A673 (cell line): ENCODE data around the gene TMEM178B. TPM values are rescaled to one million over a fixed set of nuclear protein-coding genes. Genes with fewer than 3 reads are reported as not detected.

Experiments
- BruUV-seq: library from RNA; stranded (reverse); fragments of 400-500 nt; replicated peaks from 2 replicates; lab custom pipeline; 2021; lab: Mats Ljungman, UMichigan
- CTCF ChIA-PET: fragments of 300-600 bp; sonication (Branson Sonifier 250); formaldehyde crosslinking; loops from one replicate; lab custom pipeline; 2022; ENCODE audit warnings: antibody characterized with exemption; lab: Charles Lee
- POLR2A ChIA-PET: fragments of 300-600 bp; sonication (Branson Sonifier 250); formaldehyde crosslinking; loops from one replicate; lab custom pipeline; 2022; ENCODE audit warnings: antibody characterized with exemption; ENCODE audit not compliant: low non-redundant PET; lab: Charles Lee
- DNase-seq: peaks from one replicate; pipeline ENCODE4 v3.0.0-alpha.2; 2015; ENCODE audit warnings: low spot score
- H3K27ac ChIP-seq: fragments of 200-600 bp; sonication (generic); 2 replicates; pipeline ENCODE4 v1.5.1; 2016; ENCODE audit warnings: mixed run types, low read depth, mild to moderate bottlenecking, mixed read lengths, antibody characterized with exemption, low read length; ENCODE audit not compliant: poor library complexity, severe bottlenecking
- H3K27me3 ChIP-seq: fragments of 200-600 bp; sonication (generic); replicated peaks from 2 replicates; pipeline ENCODE4 v1.6.1; 2017; ENCODE audit warnings: mixed run types, low read depth, mild to moderate bottlenecking, mixed read lengths, antibody characterized with exemption, low read length; ENCODE audit not compliant: insufficient read depth, poor library complexity
- H3K36me3 ChIP-seq: fragments of 200-600 bp; sonication (generic); 2 replicates; pipeline ENCODE4 v1.6.1; 2016; ENCODE audit warnings: mixed run types, mild to moderate bottlenecking, mixed read lengths, antibody characterized with exemption, low read length; ENCODE audit not compliant: insufficient read depth, poor library complexity, severe bottlenecking
- H3K4me1 ChIP-seq: fragments of 200-600 bp; sonication (generic); 2 replicates; pipeline ENCODE4 v1.6.1; 2017; ENCODE audit warnings: mixed run types, mild to moderate bottlenecking, mixed read lengths, antibody characterized with exemption, low read length; ENCODE audit not compliant: insufficient read depth, poor library complexity, severe bottlenecking
- H3K4me3 ChIP-seq: fragments of 200-600 bp; sonication (generic); 2 replicates; pipeline ENCODE4 v1.5.1; 2016; ENCODE audit warnings: low read depth, mixed run types, mild to moderate bottlenecking, mixed read lengths, low read length; ENCODE audit not compliant: poor library complexity, severe bottlenecking
- H3K9me3 ChIP-seq: fragments of 200-600 bp; sonication (generic); 2 replicates; pipeline ENCODE4 v1.6.1; 2016; ENCODE audit warnings: mixed run types, low read depth, mild to moderate bottlenecking, mixed read lengths, antibody characterized with exemption, low read length; ENCODE audit not compliant: poor library complexity, severe bottlenecking
- CTCF ChIP-seq: fragments of 300-800, 200-600 bp; sonication (generic); conservative IDR thresholded peaks from 2 replicates; pipeline ENCODE4 v1.5.1; 2017; ENCODE audit warnings: low read depth, mild to moderate bottlenecking, antibody characterized with exemption, low read length, moderate library complexity, mixed read lengths
- EZH2 ChIP-seq: fragments of 200-600 bp; sonication (generic); IDR thresholded peaks from 2 replicates; pipeline ENCODE4 v1.6.1; 2017; ENCODE audit warnings: borderline replicate concordance, low read depth, mild to moderate bottlenecking, mixed read lengths, antibody characterized with exemption, low read length; ENCODE audit not compliant: poor library complexity, severe bottlenecking
- intact Hi-C: fragments of 100-400 bp; cut with micrococcal nuclease; formaldehyde crosslinking; loops from one replicate; pipeline ENCODE4 v1.10.0; 2022; ENCODE audit not compliant: unreplicated experiment
- total RNA-seq: library from RNA; stranded (reverse); gene quantifications from 2 replicates; pipeline ENCODE4 v1.2.3, GENCODE V29; 2021

Gene TMEM178B
- total RNA-seq, 1 experiment from 2014 or later: 2.8 TPM

DNA sequence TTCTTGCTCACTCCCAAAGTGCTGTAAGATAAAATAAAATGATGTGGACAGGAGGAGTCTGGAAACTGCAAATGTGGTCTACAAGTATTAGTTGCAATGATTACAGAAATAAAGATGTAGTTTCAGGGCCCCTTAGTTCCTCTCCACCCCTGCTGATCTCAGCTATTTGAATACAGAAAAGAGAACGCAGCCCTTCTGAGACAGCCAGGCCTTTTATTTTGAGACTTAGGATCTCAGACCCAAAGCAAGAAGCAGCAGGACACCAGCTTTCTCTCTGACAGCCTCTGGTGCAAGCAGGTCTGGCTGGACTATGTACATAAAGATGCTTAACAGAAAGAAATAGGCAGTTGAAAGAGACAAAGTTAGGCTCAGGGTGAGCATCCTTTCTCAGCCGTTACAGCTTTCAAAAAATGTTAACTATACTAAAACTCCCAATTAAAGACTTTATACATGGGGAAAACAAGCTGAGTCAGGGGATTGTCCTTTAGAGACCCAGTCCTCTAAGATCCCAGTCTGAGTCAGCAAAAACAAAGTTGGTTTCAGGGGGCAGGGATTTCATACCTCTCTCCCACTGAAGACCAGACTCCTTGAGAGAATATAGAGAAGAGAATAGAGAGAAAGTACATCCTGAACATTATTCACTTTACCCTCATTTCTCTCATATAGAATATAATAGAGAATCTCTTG lies 220.4 kb downstream of the TMEM178B start:
- CTCF ChIA-PET: no interaction called here
- no TSS peak for BruUV-seq
- intact Hi-C loops: no loop called here

GRCh38 chr7:141295367-141295895 lies 221.6 kb downstream of the TMEM178B start:
- CTCF ChIA-PET: no interaction called here
- no peak for TF ChIP-seq CTCF
- TF ChIP-seq EZH2: no peak

More for the DNA sequence above, 220.4 kb downstream of the TMEM178B start:
- Histone ChIP-seq H3K27ac (no peak overlapping the region), H3K4me3 (no peak overlapping the region), H3K27me3 (no peaks in the 10 kb centered on the region), H3K4me1 (no peaks in the 10 kb centered on the region), H3K9me3 (no peaks in the 10 kb centered on the region), H3K36me3 (no peaks in the 10 kb centered on the region)
- DNase-seq: no peak
- POLR2A ChIA-PET: no interaction called here
- TF ChIP-seq CTCF: no peak
- TF ChIP-seq EZH2: no peak

GRCh38 chr7:141300816-141301215 lies 227.0 kb downstream of the TMEM178B start:
- intact Hi-C loops: no loop called here
- Histone ChIP-seq H3K4me3 (no peak overlapping the region), H3K27me3 (no peaks in the 10 kb centered on the region), H3K4me1 (no peaks in the 10 kb centered on the region), H3K9me3 (no peaks in the 10 kb centered on the region), H3K27ac (no peak overlapping the region), H3K36me3 (no peaks in the 10 kb centered on the region)
- BruUV-seq: no TSS peak
- ChIA-PET POLR2A (no interaction called here), CTCF (no interaction called here)
- no peak for DNase-seq
- TF ChIP-seq EZH2 (no peak), CTCF (no peak)

More at GRCh38 chr7:141295367-141295895, 221.6 kb downstream of the TMEM178B start:
- no peaks in the 10 kb centered on the region for H3K4me1 ChIP-seq
- no TSS peak for BruUV-seq
- no peak overlapping the region for H3K4me3 ChIP-seq
- POLR2A ChIA-PET: no interaction called here
- H3K36me3 ChIP-seq: no peaks in the 10 kb centered on the region
- H3K27ac ChIP-seq: no peak overlapping the region
- no peaks in the 10 kb centered on the region for H3K27me3 ChIP-seq
- DNase-seq: no peak
- intact Hi-C loops: no loop called here
- no peaks in the 10 kb centered on the region for H3K9me3 ChIP-seq
